HG03432 (cell line): ENCODE measurements around the gene SNRPB.
A peak's percentile ranks its signal among the peaks of the same experiment; 100 is the strongest.

Experiments used
- ATAC-seq: cut with Tn5 transposase; IDR thresholded peaks from one replicate; pipeline ENCODE4 v1.9.1; 2021; ENCODE audit warnings: mild to moderate bottlenecking, moderate library complexity; ENCODE audit not compliant: unreplicated experiment

SNRPB gene

DNA sequence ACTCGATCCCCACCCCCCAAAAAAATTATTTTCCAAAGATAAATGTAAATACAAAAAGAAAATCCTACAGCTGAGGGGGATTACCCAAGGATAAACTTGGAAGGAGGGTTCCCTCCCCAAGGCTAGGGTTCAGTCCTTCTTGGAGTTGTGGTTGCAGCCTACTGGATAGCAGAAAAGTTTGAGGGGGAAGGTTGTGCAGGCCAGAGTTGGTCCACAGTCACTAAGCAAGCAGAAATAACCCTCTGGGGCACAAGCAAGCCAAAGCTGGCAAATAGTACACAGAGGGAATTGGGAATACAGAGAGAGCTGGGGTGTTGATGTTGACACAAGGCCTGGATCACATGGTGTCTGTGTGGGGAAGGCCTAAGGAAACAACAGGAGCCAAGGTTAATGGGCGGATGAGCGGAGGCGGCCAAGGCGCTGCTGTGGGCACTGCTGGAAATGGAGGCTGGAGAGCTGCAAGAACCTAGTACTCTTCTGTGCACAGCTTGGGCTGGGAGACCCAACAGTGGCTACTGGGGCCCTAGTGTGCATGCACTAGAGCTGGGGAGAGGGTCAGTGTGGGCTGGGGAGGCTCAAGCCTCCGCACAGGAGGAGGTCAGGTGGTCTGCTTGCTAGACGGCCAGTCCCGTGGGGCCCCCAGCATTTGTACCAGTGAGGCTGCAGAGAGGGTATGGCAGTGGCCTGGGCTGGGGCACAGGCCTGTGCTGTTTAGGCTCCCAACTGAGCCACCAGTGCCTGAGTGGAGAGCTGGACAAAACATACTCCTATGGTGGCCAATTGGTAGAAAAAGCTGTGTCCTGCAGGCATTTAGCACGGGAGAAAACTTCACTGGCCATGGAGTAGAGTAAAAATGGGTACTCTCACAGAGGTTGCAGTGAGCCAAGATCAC is 5.5 kb upstream of the SNRPB start:
- ATAC-seq: no peak

DNA sequence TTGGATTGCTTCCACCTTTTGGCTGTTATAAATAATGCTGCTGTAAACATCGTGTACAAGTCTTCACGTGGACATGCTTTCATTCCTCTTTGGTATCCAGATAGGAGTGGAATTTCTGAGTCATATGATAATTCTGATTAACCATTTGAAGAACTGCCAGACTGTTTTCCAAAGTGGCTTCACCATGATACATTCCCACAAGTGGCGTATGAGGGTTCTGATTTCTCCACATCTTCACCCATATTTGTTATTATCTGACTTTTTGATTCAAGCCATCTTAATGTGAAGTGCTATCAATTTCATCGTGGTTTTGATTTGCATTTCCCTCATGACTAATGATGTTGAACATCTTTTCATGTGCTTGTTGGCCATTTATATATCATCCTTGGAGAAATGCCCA is 2.9 kb upstream of the SNRPB start:
- ATAC-seq: no peak

DNA sequence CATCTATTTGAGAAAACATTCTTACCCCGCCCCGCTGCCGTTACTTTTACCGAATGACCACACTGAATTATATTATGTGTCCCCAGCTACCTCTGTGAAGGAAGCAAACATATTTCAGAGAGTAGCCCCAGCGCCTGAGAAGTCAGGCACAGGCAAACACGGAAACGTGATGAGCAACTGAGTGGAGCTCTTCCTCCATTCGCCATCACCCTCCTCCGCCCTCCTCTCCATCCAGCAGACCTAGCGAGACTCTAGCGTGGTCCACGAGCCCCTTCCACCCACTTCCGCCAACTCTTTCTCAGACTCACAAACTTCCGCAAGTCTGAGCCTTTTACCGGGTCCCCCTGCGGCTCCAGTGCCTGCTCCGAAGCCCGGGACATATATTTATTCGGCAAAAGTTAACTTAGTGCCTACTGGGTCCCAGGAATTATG is 582 bp downstream of the SNRPB start:
- ATAC-seq: peak; percentile 31

DNA sequence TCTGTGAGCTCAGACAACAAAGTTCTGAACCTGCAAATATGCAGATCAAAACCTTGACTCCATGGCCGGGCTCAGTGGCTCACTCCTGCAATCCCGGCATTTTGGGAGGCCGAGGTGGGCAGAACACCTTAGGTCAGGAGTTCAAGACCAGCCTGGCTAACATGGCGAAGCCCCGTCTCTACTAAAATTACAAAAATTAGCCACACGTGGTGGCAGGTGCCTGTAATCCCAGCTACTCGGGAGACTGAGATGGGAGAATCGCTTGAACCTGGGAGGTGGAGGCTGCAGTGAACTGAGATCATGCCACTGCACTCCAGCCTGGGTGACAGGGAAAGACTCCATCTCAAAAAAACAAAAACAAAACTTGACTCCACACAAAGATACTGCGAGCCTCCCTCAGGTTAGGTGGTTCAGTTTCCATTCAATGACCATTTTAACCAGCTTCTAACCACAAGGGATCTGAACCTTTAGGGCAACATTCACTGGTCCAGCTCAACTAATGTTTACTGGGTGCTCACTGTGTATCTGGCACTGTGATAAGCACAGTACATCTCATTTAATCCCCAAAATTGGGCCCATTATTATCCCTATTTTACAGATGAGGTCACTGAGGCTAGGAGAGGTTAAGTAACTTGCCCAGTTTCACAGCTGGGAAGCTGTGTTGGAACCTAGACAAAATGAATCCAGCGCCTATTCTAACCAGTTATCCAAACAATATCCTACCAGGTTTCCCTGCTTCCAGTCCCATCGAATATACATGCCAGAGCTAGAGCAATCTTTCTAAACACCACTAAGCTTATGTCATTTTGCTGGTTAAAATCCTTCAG is 1.8 kb downstream of the SNRPB start:
- ATAC-seq: no peak

DNA sequence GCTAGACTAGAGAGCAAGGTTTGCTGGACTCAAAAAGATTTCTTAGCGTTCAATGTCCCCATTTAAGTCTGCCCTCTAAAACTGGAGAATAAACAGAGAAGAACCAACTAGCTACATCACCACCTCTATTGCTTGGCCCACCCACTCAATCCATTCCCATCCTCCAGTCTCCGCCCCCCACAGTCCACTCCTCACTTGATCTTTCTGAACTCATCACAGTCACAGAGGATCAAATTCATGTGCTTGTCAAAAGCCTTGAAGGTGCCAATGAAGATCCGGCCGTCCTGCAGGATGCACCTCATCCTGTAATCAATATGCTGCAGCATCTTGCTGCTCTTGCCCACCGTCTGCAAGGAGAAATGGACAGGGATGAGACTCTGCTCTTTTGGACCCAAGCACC is 3.2 kb downstream of the SNRPB start:
- ATAC-seq: no peak

DNA sequence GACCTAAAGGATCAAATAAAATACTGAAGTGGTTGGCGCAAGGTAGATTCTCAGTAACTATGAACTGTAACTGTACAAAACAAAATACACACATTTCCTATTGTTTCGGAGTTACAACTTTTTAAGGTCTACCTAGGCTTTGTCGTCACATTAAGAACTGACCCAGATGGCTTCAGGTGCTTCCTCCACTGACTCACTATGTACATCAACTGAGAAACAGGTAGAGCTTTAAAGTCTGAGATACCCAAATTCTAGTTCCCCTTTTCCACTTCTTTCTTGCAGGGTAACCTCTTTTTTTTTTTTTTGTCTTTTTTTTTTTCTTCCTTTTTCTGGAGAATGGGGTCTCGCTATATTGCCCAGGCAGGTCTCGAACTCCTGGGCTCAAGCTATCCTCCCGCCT is 5.5 kb downstream of the SNRPB start:
- ATAC-seq: no peak

DNA sequence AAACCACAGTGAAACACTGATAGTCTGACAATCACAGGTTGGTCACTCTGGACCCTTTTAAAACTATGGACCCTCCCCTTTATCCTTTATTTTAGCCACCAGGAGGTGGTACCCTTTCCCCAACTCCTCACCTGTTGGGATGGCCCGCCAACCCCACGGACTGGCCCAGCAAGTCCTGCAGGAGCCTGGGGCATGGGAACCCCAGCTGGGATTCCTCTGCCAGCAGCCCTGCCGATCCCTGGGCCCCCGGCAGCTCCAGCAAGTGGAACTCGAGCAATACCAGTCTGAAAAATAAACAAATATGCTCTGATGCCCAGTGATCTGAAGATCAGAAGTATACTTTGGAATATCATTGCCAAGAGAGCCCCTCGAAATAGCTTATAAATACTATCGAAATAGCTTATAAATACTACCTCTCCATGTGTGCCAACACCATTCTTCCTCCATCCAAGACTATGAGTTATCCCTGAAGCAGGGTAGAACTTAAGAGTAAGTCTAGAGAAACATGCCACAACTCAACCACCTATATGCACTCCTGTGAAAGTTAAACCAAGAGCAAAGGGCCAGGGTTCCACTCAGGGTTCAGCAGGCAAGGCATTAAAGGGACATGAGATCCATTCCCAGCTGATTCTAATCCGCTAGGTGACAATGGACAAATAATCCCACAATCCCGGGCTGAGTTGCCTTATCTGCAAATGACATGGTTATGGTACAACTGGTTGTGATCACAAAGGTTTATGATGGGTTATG is 6.8 kb downstream of the SNRPB start:
- no peak for ATAC-seq

DNA sequence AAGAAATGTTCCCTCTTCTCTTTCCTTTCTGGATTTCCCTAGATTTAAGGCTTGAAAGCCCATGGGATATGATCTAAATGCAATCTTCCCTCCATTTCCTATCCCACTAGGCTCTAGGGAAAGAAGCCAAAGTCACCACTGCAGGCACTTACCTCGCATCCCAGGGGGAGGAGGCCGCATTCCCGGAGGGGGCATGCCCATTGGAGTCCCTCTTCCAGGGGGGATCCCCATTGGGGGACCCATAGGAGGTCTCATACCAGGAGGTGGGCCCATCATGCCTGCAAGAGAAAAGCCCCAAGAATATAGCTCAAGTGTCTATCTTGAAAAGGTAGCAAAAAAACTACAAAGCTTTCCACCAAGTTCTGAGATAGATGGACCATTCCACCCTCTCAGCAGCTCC is 8.1 kb downstream of the SNRPB start:
- ATAC-seq: no peak

DNA sequence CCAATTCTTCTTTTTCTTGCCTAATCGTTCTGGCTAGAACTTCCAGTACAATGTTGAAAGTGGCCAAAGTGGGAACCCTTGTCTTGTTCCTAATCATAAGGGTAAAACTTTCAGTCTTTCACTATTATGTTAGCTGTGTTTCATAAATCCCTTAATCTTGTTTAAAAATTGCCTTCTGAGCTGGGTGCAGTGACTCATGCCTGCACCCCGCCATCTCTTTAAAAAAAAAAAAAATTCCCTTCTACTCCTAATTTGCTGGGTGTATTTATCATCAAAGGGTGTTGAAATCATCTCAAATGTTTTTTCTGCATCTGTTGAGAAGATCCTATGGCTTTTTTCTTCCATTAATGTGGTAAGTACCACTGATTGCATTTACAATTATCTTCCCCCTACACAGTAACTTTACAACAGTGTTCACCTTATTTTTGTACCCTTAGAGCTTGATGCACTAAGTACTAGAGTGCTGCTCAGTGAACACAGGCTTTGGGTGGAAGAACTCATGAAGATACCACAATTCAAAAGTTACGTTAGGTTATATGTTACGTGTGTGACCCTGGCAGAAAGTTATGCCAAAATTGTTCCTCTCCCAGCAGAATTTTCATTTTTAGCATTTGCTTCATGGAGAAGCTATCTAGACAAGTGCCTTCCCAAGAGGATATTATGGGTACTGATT is 9.7 kb downstream of the SNRPB start:
- no peak for ATAC-seq

DNA sequence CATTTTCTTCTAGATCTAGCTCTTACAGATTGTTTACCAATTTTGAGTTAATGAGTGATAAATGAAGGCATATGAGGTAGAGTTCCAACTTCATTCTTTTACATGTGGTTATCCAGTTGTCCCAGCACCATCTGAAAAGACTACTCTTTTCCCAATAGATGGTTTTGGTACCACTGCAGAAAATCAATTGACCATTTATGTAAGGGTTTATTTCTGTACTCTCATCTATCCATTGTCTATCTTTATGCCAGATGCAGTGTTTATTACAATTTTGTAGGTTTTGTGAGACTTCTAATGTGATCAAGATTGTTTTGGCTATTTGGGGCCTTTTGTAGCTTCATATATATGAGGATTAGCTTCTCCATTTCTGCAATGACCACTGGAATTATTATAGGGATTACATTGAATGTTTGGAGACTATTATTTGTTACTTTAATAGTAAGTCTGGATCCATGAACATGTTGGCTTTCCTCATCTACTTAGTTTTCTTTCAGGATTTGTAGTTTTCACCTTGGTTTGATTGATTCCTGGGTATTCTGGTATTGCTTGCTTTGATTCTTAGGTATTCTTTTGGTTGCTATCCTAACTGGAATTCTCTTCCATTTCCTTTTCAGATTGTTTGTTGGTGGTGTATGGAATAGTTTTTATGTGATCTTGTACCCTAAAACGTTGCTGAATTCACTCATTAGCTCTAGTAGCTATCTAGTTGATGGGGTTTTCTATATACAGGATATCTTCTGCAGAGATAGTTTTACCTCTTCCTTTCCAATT is 10.4 kb downstream of the SNRPB start:
- ATAC-seq: no peak

DNA sequence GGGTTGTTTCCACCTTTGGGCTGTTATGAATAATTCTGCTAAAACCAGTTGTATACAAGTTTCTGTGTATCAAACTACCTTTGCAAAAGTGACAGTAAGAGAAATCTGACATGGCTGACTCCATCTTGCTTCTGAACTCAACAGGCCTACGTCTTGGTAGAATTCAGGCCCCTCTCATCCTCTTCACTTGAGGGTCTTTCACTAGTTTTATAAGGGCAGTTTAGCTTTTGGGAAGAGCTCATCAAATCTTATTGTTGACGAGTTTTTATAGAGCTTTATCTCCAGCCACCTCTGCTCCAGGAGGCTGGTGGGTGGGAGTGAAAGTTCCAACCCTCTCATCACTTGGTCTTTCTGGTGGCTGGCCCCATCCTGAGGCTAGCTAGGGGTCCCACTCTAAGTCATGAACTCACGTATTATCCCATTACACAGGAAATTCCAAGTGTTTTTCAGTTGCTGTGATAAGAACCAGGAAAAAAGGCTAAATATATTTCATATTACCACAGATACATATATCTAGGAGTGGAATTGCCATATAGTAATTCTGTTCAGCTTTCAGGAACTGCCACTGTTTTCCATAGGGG is 11.6 kb downstream of the SNRPB start:
- no peak for ATAC-seq

DNA sequence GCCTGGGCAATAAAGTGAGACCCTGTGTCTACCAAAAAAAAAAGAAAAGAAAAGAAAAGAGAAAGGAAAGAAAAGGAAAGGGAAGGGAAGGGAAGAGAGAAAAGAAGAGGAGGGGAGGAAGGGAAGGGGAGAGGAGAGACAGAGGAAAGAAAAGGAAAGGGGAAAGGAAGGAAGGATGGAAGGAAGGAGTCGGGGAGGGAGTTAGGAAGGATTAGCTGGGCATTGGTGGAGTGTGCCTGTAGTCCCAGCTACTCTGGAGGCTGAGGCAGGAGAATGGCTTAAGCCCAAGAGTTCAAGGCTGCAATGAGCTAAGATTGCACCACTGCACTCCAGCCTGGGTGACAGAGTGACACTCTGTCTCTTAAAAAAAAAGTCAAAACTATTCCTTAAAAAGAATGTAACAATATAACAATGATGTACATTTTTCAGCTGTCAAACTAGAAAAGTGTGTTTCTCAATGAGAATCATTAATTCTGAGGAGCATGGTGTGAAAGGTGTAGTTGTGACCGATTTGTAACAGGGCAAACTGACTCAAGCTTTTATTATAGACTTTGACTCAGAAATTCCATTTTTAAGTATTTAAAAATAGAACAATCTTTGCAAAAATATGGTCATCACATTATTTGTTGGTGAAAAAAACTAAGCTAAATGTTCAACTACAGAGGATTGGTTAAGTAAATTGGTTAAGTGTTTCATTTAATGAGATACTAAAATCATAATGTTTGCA is 14.7 kb downstream of the SNRPB start:
- no peak for ATAC-seq

DNA sequence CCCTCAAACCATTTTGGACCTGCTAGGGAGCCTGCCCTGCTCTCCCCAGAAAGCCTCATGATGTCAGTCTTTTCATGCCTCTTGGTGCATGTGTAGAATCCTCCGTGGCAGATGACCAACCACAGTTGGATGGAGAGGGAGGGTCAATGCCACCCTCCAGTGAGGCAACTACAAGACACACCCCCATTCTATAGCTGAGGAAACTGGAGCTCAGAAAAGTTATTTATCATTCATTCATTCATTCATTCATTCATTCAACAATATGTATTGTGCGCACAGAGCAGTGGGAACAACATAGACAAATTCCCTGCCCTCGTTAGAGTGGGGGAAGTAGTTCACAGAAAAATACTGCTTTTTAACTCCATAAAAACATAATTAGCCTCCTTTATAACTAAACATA is 16.8 kb downstream of the SNRPB start:
- ATAC-seq: no peak

DNA sequence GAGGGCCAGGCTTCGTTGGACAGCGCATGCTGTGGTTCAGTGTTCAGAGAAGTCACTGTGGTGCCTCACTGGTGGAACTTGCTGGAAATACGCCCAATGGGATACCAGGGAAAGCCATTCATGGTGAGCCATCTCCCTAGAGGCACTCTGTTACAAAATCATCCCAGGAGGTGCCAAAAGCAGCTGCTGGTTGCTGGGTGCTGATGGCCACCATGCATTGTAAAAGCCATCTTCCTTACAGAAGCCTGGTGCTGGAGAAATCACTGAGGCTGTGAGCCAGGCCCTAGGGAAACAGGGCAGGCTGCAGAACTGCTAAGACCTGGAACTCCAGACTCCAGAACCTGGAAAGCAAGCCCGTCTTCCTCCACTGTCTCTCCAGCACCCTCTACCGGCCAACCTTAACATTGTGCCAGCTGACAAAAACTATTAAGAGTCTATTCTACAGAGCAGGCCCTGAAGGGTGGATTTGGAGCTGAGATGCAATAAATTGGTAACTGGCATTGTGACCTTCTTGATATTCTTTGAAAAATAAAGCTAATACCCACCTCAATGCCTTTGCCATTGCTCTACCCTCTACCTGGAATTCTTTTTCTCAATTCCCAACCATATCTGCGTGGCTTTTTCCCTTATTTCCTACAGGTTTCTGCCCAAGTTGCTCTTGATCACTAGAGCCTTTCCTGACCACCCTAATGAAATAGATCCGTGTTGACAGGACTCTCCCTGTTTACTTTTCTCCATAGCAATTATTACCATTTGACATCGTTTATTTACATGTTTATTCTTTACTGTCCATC is 18.5 kb downstream of the SNRPB start:
- no peak for ATAC-seq

DNA sequence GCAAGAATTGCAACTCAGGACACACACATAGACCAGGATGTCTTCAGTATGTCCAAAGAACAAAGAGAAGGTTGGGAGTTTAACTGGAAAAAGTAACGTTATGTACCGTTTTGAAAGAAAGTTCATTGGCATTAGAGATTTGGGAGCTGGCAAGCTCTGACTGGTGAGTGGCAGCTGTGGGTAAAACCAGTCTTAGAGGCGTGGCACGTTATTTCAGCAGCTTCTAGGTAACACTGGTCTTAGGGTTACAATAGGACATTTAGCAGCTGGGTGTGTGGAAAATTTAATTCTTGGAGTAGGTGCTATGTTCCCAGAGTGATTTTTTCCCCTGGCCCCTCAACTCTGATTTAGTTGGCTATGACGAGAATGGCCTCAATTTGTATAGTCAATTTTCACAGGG is 19.2 kb downstream of the SNRPB start:
- ATAC-seq: no peak

DNA sequence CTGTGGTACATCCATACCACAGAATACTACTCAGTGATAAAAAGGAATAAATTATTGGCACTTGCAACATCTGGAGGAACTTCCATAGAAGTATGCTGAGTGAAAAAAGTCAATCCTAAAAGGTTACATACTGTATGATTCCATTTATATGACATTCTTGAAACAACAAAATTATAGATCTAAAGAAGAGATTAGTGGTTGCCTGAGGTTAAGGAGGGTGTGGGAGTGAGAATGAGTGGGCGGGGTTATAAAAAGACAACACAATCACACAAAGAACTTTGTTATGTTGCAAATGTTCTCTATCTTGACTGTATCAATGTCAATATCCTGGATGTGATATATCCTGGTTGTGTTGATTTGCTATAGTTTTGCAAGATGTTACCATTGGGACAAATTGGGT is 21.2 kb downstream of the SNRPB start:
- ATAC-seq: no peak

DNA sequence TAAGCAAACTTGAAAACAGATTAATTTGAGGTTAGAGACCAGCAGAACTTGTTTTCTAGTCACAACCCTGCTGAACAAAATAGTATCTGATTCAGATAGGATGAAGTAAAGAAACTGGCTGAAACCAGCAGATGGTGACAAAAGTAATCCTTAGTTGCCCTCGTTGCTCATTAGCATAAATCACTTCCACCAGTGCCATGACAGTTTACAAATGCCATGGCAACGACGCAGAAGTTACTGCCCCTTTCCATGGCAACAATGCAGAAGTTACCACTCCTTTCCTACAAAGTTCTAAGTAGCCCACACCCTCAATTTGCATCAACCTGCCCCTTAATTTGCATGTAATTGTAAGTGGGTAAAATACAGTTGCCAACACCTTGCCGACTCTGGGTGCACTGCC is 23.7 kb downstream of the SNRPB start:
- no peak for ATAC-seq

DNA sequence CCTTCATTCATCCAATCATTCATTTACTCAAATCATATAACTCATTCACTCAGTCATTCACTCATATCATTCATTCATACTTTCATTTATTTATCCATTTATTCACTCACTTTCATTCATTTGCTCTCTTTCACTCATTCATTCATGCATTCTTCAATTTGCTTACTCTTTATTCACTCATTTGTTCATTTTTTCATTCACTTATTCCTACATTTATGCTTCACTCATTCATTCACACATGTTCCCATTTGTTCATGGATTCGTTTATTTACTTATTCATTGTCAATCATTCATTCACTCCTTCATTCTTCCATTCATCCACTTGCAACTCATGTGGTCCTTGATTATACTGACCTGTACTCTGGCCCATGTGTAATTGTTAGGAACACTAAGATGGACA is 39.4 kb downstream of the SNRPB start:
- ATAC-seq: no peak
